KOPT-K1 (cell line): ENCODE data around the gene RNF220.

ENCODE experiments used
- H3K27ac ChIP-seq: fragments of 200-600 bp; sonication (generic); 2 replicates; pipeline ENCODE4 v1.5.1; 2016; ENCODE audit warnings: antibody characterized with exemption, mild to moderate bottlenecking, low read depth, low read length; ENCODE audit not compliant: poor library complexity, severe bottlenecking
- H3K36me3 ChIP-seq: fragments of 200-600 bp; sonication (generic); 2 replicates; pipeline ENCODE4 v1.5.1; 2017; ENCODE audit warnings: antibody characterized with exemption, mild to moderate bottlenecking, low read length, moderate library complexity; ENCODE audit not compliant: insufficient read depth
- H3K9me3 ChIP-seq: fragments of 200-600 bp; sonication (generic); 2 replicates; pipeline ENCODE4 v1.5.1; 2017; ENCODE audit warnings: antibody characterized with exemption, low read length, mild to moderate bottlenecking; ENCODE audit not compliant: insufficient read depth, poor library complexity, severe bottlenecking

Gene RNF220

DNA sequence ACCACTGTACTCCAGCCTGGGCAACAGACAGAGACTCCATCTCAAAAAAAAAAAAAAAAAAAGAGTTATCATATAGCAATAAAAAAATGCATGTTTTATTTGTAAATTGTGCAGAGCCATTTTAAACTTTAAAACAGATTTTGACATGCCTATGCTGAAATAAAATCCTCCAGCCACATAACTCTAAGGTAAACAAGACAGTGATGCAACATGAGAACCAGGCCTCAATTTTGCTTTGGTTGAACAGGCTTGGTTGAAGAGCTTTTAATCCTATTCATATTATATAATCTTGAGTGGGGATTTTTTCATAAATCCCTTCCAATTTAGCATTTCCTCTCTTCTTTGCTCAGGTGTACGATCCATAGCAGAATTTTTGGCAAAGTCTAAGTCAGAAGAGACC, 295.5 kb downstream of the RNF220 start:
- H3K36me3 ChIP-seq, result peaks cover 33% of the 10 kb centered on the region; the same call in 1 of the 2 replicates
- H3K9me3 ChIP-seq, result no peaks in the 10 kb centered on the region
- no peak overlapping the region for H3K27ac ChIP-seq

DNA sequence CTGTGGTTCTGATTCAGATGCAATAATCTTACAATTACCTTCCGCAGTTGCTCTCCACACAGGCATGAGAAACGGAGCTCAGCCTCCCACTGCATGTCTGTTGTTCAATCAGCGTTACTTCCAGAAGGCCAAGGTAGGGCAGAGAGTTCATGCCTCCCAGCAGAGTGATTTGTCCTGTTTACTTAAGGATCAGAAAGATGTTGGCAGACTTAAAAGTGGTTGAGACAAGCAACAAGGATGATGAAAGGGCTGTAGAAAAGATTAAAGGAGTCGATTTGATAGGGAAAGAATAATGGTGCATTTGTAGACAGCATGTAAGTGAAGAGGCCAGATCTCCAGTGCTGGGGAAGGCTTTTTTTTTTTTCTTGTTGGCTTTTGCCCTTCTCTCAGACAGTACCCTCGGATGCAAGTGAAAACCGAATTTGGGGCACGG, 296.1 kb downstream of the RNF220 start:
- peaks cover 33% of the 10 kb centered on the region; the same call in 1 of the 2 replicates for H3K36me3 ChIP-seq
- no peak overlapping the region for H3K27ac ChIP-seq
- H3K9me3 ChIP-seq, result no peaks in the 10 kb centered on the region
